Endothelial cell (in vitro differentiated cells): Measurements from ENCODE around the gene LRFN2. TPM values are rescaled to one million over a fixed set of nuclear protein-coding genes. Genes with fewer than 3 reads are reported as not detected.

Source experiments
- DNase-seq: peaks from one replicate; pipeline ENCODE4 v3.0.0; 2021; ENCODE audit warnings: low spot score
- H3K27ac Mint-ChIP-seq: one replicate; pipeline ENCODE4 v1.8.0; 2021; ENCODE audit warnings: mixed read lengths, inconsistent platforms; ENCODE audit not compliant: unreplicated experiment
- H3K27me3 Mint-ChIP-seq: one replicate; pipeline ENCODE4 v1.8.0; 2021; ENCODE audit warnings: mild to moderate bottlenecking, moderate library complexity, mixed read lengths, inconsistent platforms; ENCODE audit not compliant: unreplicated experiment
- H3K36me3 Mint-ChIP-seq: one replicate; pipeline ENCODE4 v1.8.0; 2021; ENCODE audit warnings: mild to moderate bottlenecking, low read depth, mixed read lengths, inconsistent platforms; ENCODE audit not compliant: unreplicated experiment
- H3K4me1 Mint-ChIP-seq: one replicate; pipeline ENCODE4 v1.8.0; 2021; ENCODE audit warnings: mild to moderate bottlenecking, mixed read lengths, inconsistent platforms; ENCODE audit not compliant: unreplicated experiment
- H3K4me3 Mint-ChIP-seq: one replicate; pipeline ENCODE4 v1.8.0; 2021; ENCODE audit warnings: mild to moderate bottlenecking, mixed read lengths, inconsistent platforms; ENCODE audit not compliant: unreplicated experiment
- H3K9me3 Mint-ChIP-seq: one replicate; pipeline ENCODE4 v1.8.0; 2021; ENCODE audit warnings: mixed read lengths, inconsistent platforms; ENCODE audit not compliant: unreplicated experiment
- CTCF ChIP-seq: fragments of 200-600 bp; sonication (generic); IDR thresholded peaks from one replicate; pipeline ENCODE4 v1.5.0; 2021; ENCODE audit warnings: antibody characterized with exemption; ENCODE audit not compliant: unreplicated experiment
- total RNA-seq: library from RNA; stranded (reverse); fragmentation: NEBNext Ultra II Directional; extraction: Animal tissue kit (Norgen Biotek cat#: 25700); gene quantifications from one replicate; pipeline ENCODE4 v1.2.1, GENCODE V29; 2021; ENCODE audit not compliant: unreplicated experiment

LRFN2 gene
- total RNA-seq, 1 donor from 2014 or later, result 0.59 TPM

- no peak for DNase-seq
- TF ChIP-seq CTCF, result no peak
- no peaks in the 10 kb centered on the region for H3K36me3 Mint-ChIP-seq
- H3K27me3 Mint-ChIP-seq, result peaks cover 9% of the 10 kb centered on the region
- H3K27ac Mint-ChIP-seq, result no peak overlapping the region
- no peaks in the 10 kb centered on the region for H3K9me3 Mint-ChIP-seq
- no peak overlapping the region for H3K4me3 Mint-ChIP-seq
- peaks cover 40% of the 10 kb centered on the region for H3K4me1 Mint-ChIP-seq
Measured at GRCh38 chr6:40442591-40442990, 144.6 kb downstream of the LRFN2 start.

GRCh38 chr6:40441150-40441549 is 146.0 kb downstream of the LRFN2 start:
- no peaks in the 10 kb centered on the region for H3K36me3 Mint-ChIP-seq
- peaks cover 9% of the 10 kb centered on the region for H3K27me3 Mint-ChIP-seq
- DNase-seq, result no peak
- H3K9me3 Mint-ChIP-seq, result no peaks in the 10 kb centered on the region
- H3K4me1 Mint-ChIP-seq, result peaks cover 44% of the 10 kb centered on the region
- TF ChIP-seq CTCF, result no peak
- no peak overlapping the region for H3K27ac Mint-ChIP-seq
- no peak overlapping the region for H3K4me3 Mint-ChIP-seq

GRCh38 chr6:40440053-40440452 is 147.1 kb downstream of the LRFN2 start:
- TF ChIP-seq CTCF, result no peak
- no peaks in the 10 kb centered on the region for H3K9me3 Mint-ChIP-seq
- peaks cover 41% of the 10 kb centered on the region for H3K4me1 Mint-ChIP-seq
- no peaks in the 10 kb centered on the region for H3K36me3 Mint-ChIP-seq
- peaks cover 9% of the 10 kb centered on the region for H3K27me3 Mint-ChIP-seq
- DNase-seq, result no peak
- H3K27ac Mint-ChIP-seq, result no peak overlapping the region
- no peak overlapping the region for H3K4me3 Mint-ChIP-seq

- H3K9me3 Mint-ChIP-seq, result no peaks in the 10 kb centered on the region
- H3K4me1 Mint-ChIP-seq, result peaks cover 34% of the 10 kb centered on the region
- DNase-seq, result no peak
Measured at GRCh38 chr6:40439026-40439800, 148.0 kb downstream of the LRFN2 start.

More at GRCh38 chr6:40439026-40439800, 148.0 kb downstream of the LRFN2 start:
- Mint-ChIP-seq H3K27ac (no peak overlapping the region), H3K4me3 (no peak overlapping the region), H3K36me3 (no peaks in the 10 kb centered on the region), H3K27me3 (peaks cover 9% of the 10 kb centered on the region)
- no peak for TF ChIP-seq CTCF
